H1 (cell line): ENCODE data around the gene NOS3. TPM values are rescaled to one million over a fixed set of nuclear protein-coding genes. Genes with fewer than 3 reads are reported as not detected.

Experiments
- CTCF ChIA-PET: fragments of 300-600 bp; sonication (Branson Sonifier 250); formaldehyde crosslinking; loops from one replicate; lab custom pipeline; 2021; ENCODE audit not compliant: partially characterized antibody; lab: Charles Lee
- POLR2A ChIA-PET: fragments of 300-600 bp; sonication (Branson Sonifier 250); formaldehyde crosslinking; loops from one replicate; lab custom pipeline; 2021; ENCODE audit warnings: inconsistent platforms; ENCODE audit not compliant: partially characterized antibody; lab: Charles Lee
- DNase-seq, 2 experiments: peaks; one replicate each; pipeline versions ENCODE4 v3.0.0 to v3.0.0-alpha.2; 2010 to 2022; ENCODE audit warnings: low spot score in 2 of 2, low read depth in 1 of 2, mixed read lengths in 1 of 2
- FAIRE-seq: peaks from 2 replicates; lab custom pipeline; 2011; peaks lifted over from hg19 to GRCh38; lab: Jason Lieb, UNC
- H2AFZ ChIP-seq: 2 replicates; pipeline ENCODE4 v1.8.1; 2012; ENCODE audit warnings: low read length, inconsistent platforms
- H2AK5ac ChIP-seq: 2 replicates; pipeline ENCODE4 v1.6.1; 2013; ENCODE audit warnings: low read depth, low read length
- H2BK120ac ChIP-seq: replicated peaks from 2 replicates; pipeline ENCODE3; 2013; ENCODE audit warnings: low read depth, low read length, inconsistent platforms
- H2BK12ac ChIP-seq: 2 replicates; pipeline ENCODE4 v1.6.1; 2013; ENCODE audit warnings: low read depth, low read length
- H2BK15ac ChIP-seq: 2 replicates; pipeline ENCODE4 v1.6.1; 2013; ENCODE audit warnings: low read length
- H2BK20ac ChIP-seq: 2 replicates; pipeline ENCODE4 v1.6.1; 2013; ENCODE audit warnings: low read length
- H2BK5ac ChIP-seq: 2 replicates; pipeline ENCODE4 v1.6.1; 2013; ENCODE audit warnings: low read depth, low read length
- H3K14ac ChIP-seq: 2 replicates; pipeline ENCODE4 v1.6.1; 2013; ENCODE audit warnings: inconsistent platforms; ENCODE audit not compliant: insufficient read length
- H3K18ac ChIP-seq: 2 replicates; pipeline ENCODE4 v1.6.1; 2013; ENCODE audit warnings: low read length; ENCODE audit errors: extremely low read depth
- H3K23ac ChIP-seq: 2 replicates; pipeline ENCODE4 v1.6.1; 2013; ENCODE audit warnings: inconsistent platforms; ENCODE audit not compliant: insufficient read length
- H3K23me2 ChIP-seq: 2 replicates; pipeline ENCODE4 v1.6.1; 2013; ENCODE audit warnings: low read depth, low read length
- H3K27ac ChIP-seq: 2 replicates; pipeline ENCODE4 v1.6.1; 2011; ENCODE audit warnings: low read depth, low read length, inconsistent platforms
- H3K27me3 ChIP-seq, 4 experiments: replicated peaks in 1 of 4; 1 replicate in 1 of 4; 2 replicates in 3 of 4; pipeline versions ENCODE4 v1.6.1 to v1.8.1; 2011 to 2013; ENCODE audit warnings: low read length in 3 of 4, mild to moderate bottlenecking in 3 of 4, inconsistent platforms in 2 of 4, mixed read lengths in 2 of 4, moderate library complexity in 1 of 4; ENCODE audit not compliant: control insufficient read depth in 3 of 4, insufficient read depth in 3 of 4; ENCODE audit errors: extremely low read depth in 1 of 4
- H3K36me3 ChIP-seq, 4 experiments: 2 replicates each; pipeline versions ENCODE4 v1.6.1 to v1.8.1; 2011 to 2013; ENCODE audit warnings: mild to moderate bottlenecking in 4 of 4, low read length in 3 of 4, moderate library complexity in 2 of 4, control low read depth in 1 of 4, inconsistent platforms in 1 of 4; ENCODE audit not compliant: insufficient read depth in 4 of 4, control insufficient read depth in 2 of 4
- H3K4ac ChIP-seq: replicated peaks from 2 replicates; pipeline ENCODE3; 2013; ENCODE audit warnings: low read length, low read depth, mixed read lengths, inconsistent platforms; ENCODE audit not compliant: insufficient read length
- H3K4me1 ChIP-seq, 4 experiments: replicated peaks in 1 of 4; 1 replicate in 1 of 4; 2 replicates in 3 of 4; pipeline versions ENCODE4 v1.6.1 to v1.8.1; 2011 to 2013; ENCODE audit warnings: low read length in 3 of 4, inconsistent platforms in 2 of 4, mixed read lengths in 1 of 4; ENCODE audit not compliant: insufficient read depth in 4 of 4, control insufficient read depth in 3 of 4
- H3K4me2 ChIP-seq, 2 experiments: 2 replicates each; pipeline versions ENCODE4 v1.6.1 to v1.8.1; 2011 to 2013; ENCODE audit warnings: low read depth in 2 of 2, low read length in 2 of 2, control low read depth in 1 of 2, inconsistent platforms in 1 of 2, mild to moderate bottlenecking in 1 of 2; ENCODE audit not compliant: insufficient read depth in 1 of 2
- H3K4me3 ChIP-seq, 4 experiments: fragments of 200-600, 300-600 bp in 1 of 4; sonication (generic), shearing (Covaris generic), sonication (Bioruptor Twin) in 1 of 4; 2 replicates each; pipeline versions ENCODE4 v1.5.1 to v1.8.1; 2011 to 2016; ENCODE audit warnings: low read length in 4 of 4, low read depth in 3 of 4, control low read depth in 2 of 4, inconsistent platforms in 2 of 4, mild to moderate bottlenecking in 2 of 4, mixed read lengths in 1 of 4, moderate library complexity in 1 of 4; ENCODE audit not compliant: insufficient read depth in 2 of 4; ENCODE audit errors: extremely low read depth in 1 of 4
- H3K56ac ChIP-seq: replicated peaks from 2 replicates; pipeline ENCODE3; 2013; ENCODE audit warnings: low read depth, mild to moderate bottlenecking, mixed read lengths, low read length, inconsistent platforms; ENCODE audit not compliant: insufficient read length
- H3K79me1 ChIP-seq: 2 replicates; pipeline ENCODE4 v1.6.1; 2013; ENCODE audit warnings: low read depth, low read length, control low read depth
- H3K79me2 ChIP-seq, 2 experiments: 2 replicates each; pipeline versions ENCODE4 v1.6.1 to v1.8.1; 2012 to 2013; ENCODE audit warnings: low read length in 2 of 2, mild to moderate bottlenecking in 2 of 2, inconsistent platforms in 1 of 2; ENCODE audit not compliant: insufficient read depth in 2 of 2, control insufficient read depth in 1 of 2
- H3K9ac ChIP-seq, 4 experiments: replicated peaks in 1 of 4; 1 replicate in 1 of 4; 2 replicates in 3 of 4; pipeline versions ENCODE4 v1.6.1 to v1.8.1; 2011 to 2013; ENCODE audit warnings: low read depth in 3 of 4, low read length in 3 of 4, control low read depth in 2 of 4, mild to moderate bottlenecking in 2 of 4, moderate library complexity in 2 of 4, inconsistent platforms in 1 of 4; ENCODE audit errors: extremely low read depth in 1 of 4
- H3K9me3 ChIP-seq, 2 experiments: 2 replicates each; pipeline versions ENCODE4 v1.6.1 to v1.8.1; 2012 to 2013; ENCODE audit warnings: mild to moderate bottlenecking in 2 of 2, moderate library complexity in 2 of 2, control low read depth in 1 of 2, inconsistent platforms in 1 of 2, low read depth in 1 of 2, low read length in 1 of 2, mixed read lengths in 1 of 2; ENCODE audit not compliant: insufficient read depth in 2 of 2
- H4K20me1 ChIP-seq, 2 experiments: replicated peaks in 1 of 2; 2 replicates each; pipeline versions ENCODE3 to v1.8.1; 2011 to 2013; ENCODE audit warnings: inconsistent platforms in 2 of 2, low read length in 2 of 2, mild to moderate bottlenecking in 1 of 2; ENCODE audit not compliant: insufficient read depth in 2 of 2, control insufficient read depth in 1 of 2
- H4K5ac ChIP-seq: 2 replicates; pipeline ENCODE4 v1.6.1; 2013; ENCODE audit warnings: low read length, low read depth, mixed read lengths, inconsistent platforms; ENCODE audit not compliant: insufficient read length
- H4K8ac ChIP-seq: 2 replicates; pipeline ENCODE4 v1.8.0; 2013; ENCODE audit warnings: mild to moderate bottlenecking, moderate library complexity, low read length, inconsistent platforms; ENCODE audit not compliant: insufficient read depth; ENCODE audit errors: extremely low read depth
- H4K91ac ChIP-seq: replicated peaks from 2 replicates; pipeline ENCODE3; 2013; ENCODE audit warnings: low read length, mixed read lengths, inconsistent platforms; ENCODE audit not compliant: insufficient read length
- E2F6 ChIP-seq: IDR thresholded peaks from 2 replicates; pipeline ENCODE4 v1.6.1; 2012; ENCODE audit warnings: inconsistent platforms
- HDAC2 ChIP-seq, 2 experiments: fragments of 300-600 bp in 1 of 2; sonication (generic) in 1 of 2; IDR thresholded peaks; 2 replicates each; pipeline ENCODE4 v1.6.1; 2011 to 2012; ENCODE audit warnings: low read depth in 2 of 2, low read length in 2 of 2, mild to moderate bottlenecking in 2 of 2, moderate library complexity in 2 of 2, borderline replicate concordance in 1 of 2, inconsistent platforms in 1 of 2
- MAX ChIP-seq: IDR thresholded peaks from 2 replicates; pipeline ENCODE4 v1.6.1; 2012; ENCODE audit warnings: inconsistent platforms
- RNF2 ChIP-seq: fragments of 200-900, 300-1000 bp; sonication (generic); IDR thresholded peaks from 2 replicates; pipeline ENCODE4 v1.7.1; 2016; ENCODE audit warnings: borderline replicate concordance, low read depth, mild to moderate bottlenecking, antibody characterized with exemption, low read length; ENCODE audit not compliant: poor library complexity, severe bottlenecking; ENCODE audit errors: missing control alignments
- RXRA ChIP-seq: IDR thresholded peaks from 2 replicates; pipeline ENCODE4 v1.6.1; 2011; ENCODE audit warnings: low read depth, mild to moderate bottlenecking, low read length, moderate library complexity; ENCODE audit not compliant: insufficient read depth
- SP1 ChIP-seq: IDR thresholded peaks from 2 replicates; pipeline ENCODE4 v1.6.1; 2011; ENCODE audit warnings: low read depth, low read length
- SUZ12 ChIP-seq: fragments of 200-600 bp; sonication (generic); IDR thresholded peaks from 2 replicates; pipeline ENCODE4 v1.6.1; 2012; ENCODE audit warnings: mild to moderate bottlenecking, inconsistent platforms, low read length, moderate library complexity, mixed read lengths
- TAF7 ChIP-seq: optimal IDR thresholded peaks from 2 replicates; pipeline ENCODE3; 2011; ENCODE audit warnings: low read depth, mild to moderate bottlenecking, inconsistent platforms, low read length, moderate library complexity, borderline replicate concordance
- TCF12 ChIP-seq: IDR thresholded peaks from 2 replicates; pipeline ENCODE4 v1.6.1; 2011; ENCODE audit warnings: low read depth, mild to moderate bottlenecking, low read length
- USF2 ChIP-seq: IDR thresholded peaks from 2 replicates; pipeline ENCODE4 v1.6.1; 2011; ENCODE audit warnings: low read length, improper control_type of control experiment
- ZNF274 ChIP-seq: IDR thresholded peaks from 2 replicates; pipeline ENCODE4 v1.7.0; 2012; ENCODE audit warnings: low read length, borderline replicate concordance; ENCODE audit errors: extremely low read depth
- WGBS, 2 experiments: shearing (Covaris generic) in 1 of 2; methylation state at CpG; one replicate each; pipeline versions ENCODE4 v1.1.6 to v1.1.7; 2013 to 2015; ENCODE audit warnings: low lambda C conversion rate in 2 of 2, mixed read lengths in 2 of 2, inconsistent platforms in 1 of 2, low coverage in 1 of 2, missing lambda C conversion rate in 1 of 2; ENCODE audit not compliant: insufficient replicate concordance in 2 of 2, insufficient coverage in 1 of 2, insufficient read length in 1 of 2; ENCODE audit errors: extremely low coverage in 1 of 2, missing lambda C conversion rate in 1 of 2; 5-methylcytosine and 5-hydroxymethylcytosine counted together
- polyA plus RNA-seq, 7 experiments: library from polyadenylated mRNA; depleted of rRNA in 3 of 7; stranded (reverse) in 5 of 7; unstranded in 2 of 7; fragments of >200 nt in 5 of 7; fragments of 200-250 nt in 2 of 7; gene quantifications; 1 replicate in 5 of 7; 2 replicates in 1 of 7; 4 replicates in 1 of 7; pipeline versions ENCODE4 v1.2.1 to v1.2.3, GENCODE V29; 2011 to 2013; ENCODE audit warnings: missing spikeins in 2 of 7, mixed read lengths in 2 of 7
- total RNA-seq: library from RNA; stranded (reverse); fragmentation: NEBNext Ultra II Directional; extraction: Animal tissue kit (Norgen Biotek cat#: 25700); gene quantifications from 2 replicates; pipeline ENCODE4 v1.2.1, GENCODE V29; 2021

The NOS3 gene
- total and polyA plus RNA-seq, 2 of the 8 experiments (the other 6 are each of a cell fraction or from before 2014, with no cell fraction given): 4.4 to 16.2 TPM

- no peak overlapping the region for H3K56ac ChIP-seq
- H3K27me3 ChIP-seq: no peaks in the 10 kb centered on the region
- peaks cover 4 to 26% (median 13%) of the 10 kb centered on the region in 4 experiments for H3K4me1 ChIP-seq
- H3K9ac ChIP-seq: no peak overlapping the region
- H3K79me1 ChIP-seq: no peaks in the 10 kb centered on the region
- H3K36me3 ChIP-seq: no peaks in the 10 kb centered on the region
- DNase-seq: no peak
- H2BK15ac ChIP-seq: no peak overlapping the region
- H3K27ac ChIP-seq: no peak overlapping the region
- no peak overlapping the region for H2BK12ac ChIP-seq
- no peaks in the 10 kb centered on the region for H3K9me3 ChIP-seq
- no peak overlapping the region for H4K5ac ChIP-seq
- no peak overlapping the region for H3K18ac ChIP-seq
- H2BK5ac ChIP-seq: peak overlapping the region; percentile 26; the same call in 1 of the 2 replicates
- no peak overlapping the region for H2BK20ac ChIP-seq
- no peak overlapping the region for H2AFZ ChIP-seq
- H3K4me2 ChIP-seq: no peak overlapping the region
- H3K4me3 ChIP-seq: no peak overlapping the region
- no peak overlapping the region for H4K8ac ChIP-seq
- ChIA-PET POLR2A (interaction anchor here (1.0 to 1.6 kb wide), 2 partner anchors 12 to 17 kb away, joined by 3 to 4 read pairs; no protein-coding TSS in a partner anchor), CTCF (interaction anchor here (0.9 to 5.7 kb wide), 10 partner anchors 8 to 115 kb away, joined by 3 to 56 read pairs (median 5); no protein-coding TSS in a partner anchor)
- H3K79me2 ChIP-seq: no peaks in the 10 kb centered on the region
- H4K91ac ChIP-seq: no peak overlapping the region
- no peak overlapping the region for H3K4ac ChIP-seq
- no peak overlapping the region for H3K23ac ChIP-seq
- H3K14ac ChIP-seq: no peak overlapping the region
- FAIRE-seq: no peak
- WGBS, 2 experiments: 86% methylated on average over 7 of the region's 8 CpGs; no CpG with 5 or more reads in 1 of the 2 experiments
- H3K23me2 ChIP-seq: peaks cover 6% of the 10 kb centered on the region; the same call in 1 of the 2 replicates
- no peak overlapping the region for H2AK5ac ChIP-seq
- H4K20me1 ChIP-seq: no peaks in the 10 kb centered on the region
- no peak overlapping the region for H2BK120ac ChIP-seq
- TF ChIP-seq SUZ12 (no peak), RXRA (no peak), SP1 (no peak), TCF12 (no peak), MAX (no peak), ZNF274 (no peak), HDAC2 (IDR thresholded peaks at IDR 0.05; ENCODE audit: borderline replicate concordance in 1 of 2, low read depth in 2 of 2, low read length in 2 of 2) (no peak), USF2 (no peak), RNF2 (no peak), TAF7 (no peak), E2F6 (no peak)
These were observed 6.3 kb downstream of the NOS3 start for GRCh38 chr7:150997075-150997511.
